ENCODE data around the gene EXOC2.

The EXOC2 gene

GRCh38 chr6:710601-711571 is 17.9 kb upstream of the EXOC2 start:
- Histone ChIP-seq H3K79me2 (ENCODE audit: insufficient read depth, low read length) (no peaks in the 10 kb centered on the region), H3K27ac (ENCODE audit: low read depth, low read length, poor library complexity, severe bottlenecking) (no peak overlapping the region), H3K4me1 (ENCODE audit: insufficient read depth, low read length, severe bottlenecking) (peaks cover 15% of the 10 kb centered on the region), H3K27me3 (ENCODE audit: insufficient read depth, low read length) (no peaks in the 10 kb centered on the region), H3K4me3 (ENCODE audit: low read depth, low read length, poor library complexity, severe bottlenecking) (peak overlapping the region; percentile 66), H3F3A (ENCODE audit: insufficient read depth, low read length) (no peaks in the 10 kb centered on the region), H4K20me1 (ENCODE audit: insufficient read depth, low read length) (no peaks in the 10 kb centered on the region), H2AFZ (ENCODE audit: low read length) (peak overlapping the region; percentile 95), H3K4me2 (ENCODE audit: low read length) (peak overlapping the region; percentile 98), H3K9me2 (ENCODE audit: low read depth, low read length) (no peaks in the 10 kb centered on the region), H3K9me3 (ENCODE audit: low read length) (no peaks in the 10 kb centered on the region), H3K9ac (ENCODE audit: low read length) (peak overlapping the region; percentile 68), H3K36me3 (ENCODE audit: insufficient read depth, low read length) (no peaks in the 10 kb centered on the region)
- TF ChIP-seq EZH2 (IDR thresholded peaks at IDR 0.05; ENCODE audit: borderline replicate concordance, low read length): no peak
- no peak for TF ChIP-seq CTCF (IDR thresholded peaks at IDR 0.05; ENCODE audit: low read length)

- Histone ChIP-seq H3K9me2 (ENCODE audit: low read depth, low read length) (no peaks in the 10 kb centered on the region), H3K36me3 (ENCODE audit: insufficient read depth, low read length) (no peaks in the 10 kb centered on the region), H3K4me3 (ENCODE audit: low read depth, low read length, poor library complexity, severe bottlenecking) (no peak overlapping the region), H2AFZ (ENCODE audit: low read length) (no peak overlapping the region), H3K27ac (ENCODE audit: low read depth, low read length, poor library complexity, severe bottlenecking) (no peak overlapping the region), H3K4me2 (ENCODE audit: low read length) (no peak overlapping the region), H3K79me2 (ENCODE audit: insufficient read depth, low read length) (no peaks in the 10 kb centered on the region), H3F3A (ENCODE audit: insufficient read depth, low read length) (no peaks in the 10 kb centered on the region), H3K9ac (ENCODE audit: low read length) (no peak overlapping the region), H3K4me1 (ENCODE audit: insufficient read depth, low read length, severe bottlenecking) (peaks cover 15% of the 10 kb centered on the region), H3K9me3 (ENCODE audit: low read length) (no peaks in the 10 kb centered on the region), H4K20me1 (ENCODE audit: insufficient read depth, low read length) (no peaks in the 10 kb centered on the region), H3K27me3 (ENCODE audit: insufficient read depth, low read length) (no peaks in the 10 kb centered on the region)
- TF ChIP-seq EZH2 (IDR thresholded peaks at IDR 0.05; ENCODE audit: borderline replicate concordance, low read length): no peak
- no peak for TF ChIP-seq CTCF (IDR thresholded peaks at IDR 0.05; ENCODE audit: low read length)
Measured at GRCh38 chr6:709471-710056, 16.6 kb upstream of the EXOC2 start.

GRCh38 chr6:708237-708598 is 15.3 kb upstream of the EXOC2 start:
- Histone ChIP-seq H4K20me1 (ENCODE audit: insufficient read depth, low read length) (no peaks in the 10 kb centered on the region), H3K27me3 (ENCODE audit: insufficient read depth, low read length) (no peaks in the 10 kb centered on the region), H3F3A (ENCODE audit: insufficient read depth, low read length) (no peaks in the 10 kb centered on the region), H3K4me2 (ENCODE audit: low read length) (no peak overlapping the region), H3K36me3 (ENCODE audit: insufficient read depth, low read length) (no peaks in the 10 kb centered on the region), H2AFZ (ENCODE audit: low read length) (no peak overlapping the region), H3K9me2 (ENCODE audit: low read depth, low read length) (no peaks in the 10 kb centered on the region), H3K27ac (ENCODE audit: low read depth, low read length, poor library complexity, severe bottlenecking) (no peak overlapping the region), H3K4me3 (ENCODE audit: low read depth, low read length, poor library complexity, severe bottlenecking) (no peak overlapping the region), H3K4me1 (ENCODE audit: insufficient read depth, low read length, severe bottlenecking) (peaks cover 15% of the 10 kb centered on the region), H3K9ac (ENCODE audit: low read length) (no peak overlapping the region), H3K9me3 (ENCODE audit: low read length) (no peaks in the 10 kb centered on the region), H3K79me2 (ENCODE audit: insufficient read depth, low read length) (no peaks in the 10 kb centered on the region)
- TF ChIP-seq EZH2 (IDR thresholded peaks at IDR 0.05; ENCODE audit: borderline replicate concordance, low read length): no peak
- no peak for TF ChIP-seq CTCF (IDR thresholded peaks at IDR 0.05; ENCODE audit: low read length)

Data from OCI-LY1 (cell line).